NCI-H510A treated with DMSO at 0.1 percent for 48 hours (cell line): ENCODE results near the gene CHD2.
"Not testable (repeated sequence)": the region's sequence is repeated elsewhere in the genome, so short reads cannot be mapped to it uniquely, and the experiment has no call there.

Experiments
- DNase-seq: peaks from one replicate; lab custom pipeline; 2025; lab: John Stamatoyannopoulos, UW

CHD2 gene

GRCh38 chr15:92906563-92907081, 6.5 kb downstream of the CHD2 start:
- no peak for DNase-seq

- DNase-seq: no peak
Measured at GRCh38 chr15:92907229-92907628, 7.1 kb downstream of the CHD2 start.

- DNase-seq: no peak
Measured at GRCh38 chr15:92907896-92908712, 8.0 kb downstream of the CHD2 start.

GRCh38 chr15:92908713-92909057, 8.6 kb downstream of the CHD2 start:
- no peak for DNase-seq

DNA sequence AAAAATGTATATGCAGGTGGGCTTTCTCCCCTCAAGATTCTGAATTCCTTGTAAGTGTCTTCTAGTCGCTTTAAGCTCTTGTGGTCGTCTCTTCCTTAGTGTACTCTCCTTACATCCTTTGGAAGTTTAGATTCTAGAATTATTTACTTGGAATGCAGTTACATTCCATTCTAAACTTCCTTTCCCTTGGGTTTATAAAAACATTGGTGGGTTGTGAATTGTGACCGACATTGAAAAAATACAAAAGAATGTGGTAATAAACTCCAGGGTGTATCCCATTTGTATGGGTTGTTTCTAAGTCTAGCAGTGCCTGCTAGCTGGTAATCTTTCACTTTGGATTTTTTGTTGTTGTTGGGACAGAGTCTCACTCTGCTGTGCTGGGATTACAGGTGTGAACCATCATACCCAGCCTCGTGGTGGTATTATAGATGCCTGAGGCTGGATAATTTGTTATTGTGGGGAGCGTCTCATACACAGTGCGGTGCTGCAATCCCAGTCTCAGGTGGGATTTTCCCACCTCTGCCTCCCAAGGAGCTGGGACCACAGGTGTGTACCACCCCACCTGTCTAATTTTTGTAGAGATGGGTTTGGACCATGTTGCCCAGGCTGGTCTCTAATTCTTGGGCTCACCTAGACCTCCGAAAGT, 9.1 kb downstream of the CHD2 start:
- DNase-seq: no peak

- DNase-seq: no peak
Measured at GRCh38 chr15:92910451-92910850, 10.3 kb downstream of the CHD2 start.

DNA sequence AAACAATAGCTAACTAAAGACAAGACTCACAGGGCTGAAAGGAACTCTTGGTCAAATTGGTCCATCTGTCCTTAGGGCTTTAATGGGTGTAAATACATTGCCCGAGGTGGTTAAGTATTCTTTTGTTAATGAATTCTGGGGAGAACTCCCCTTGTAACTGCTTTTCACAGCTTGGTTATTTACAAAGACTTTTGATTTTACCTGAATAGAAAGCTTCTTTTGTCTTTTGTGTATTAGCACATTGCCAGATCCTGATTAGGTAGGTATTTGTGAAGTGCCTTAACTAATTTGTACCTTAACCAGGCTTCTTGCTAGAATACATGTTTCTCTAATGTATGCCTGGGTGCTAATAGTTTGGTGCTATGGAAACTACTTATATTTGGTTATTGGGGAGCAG, 14.0 kb downstream of the CHD2 start:
- DNase-seq: no peak

GRCh38 chr15:92914768-92915221, 14.7 kb downstream of the CHD2 start:
- no peak for DNase-seq

DNA sequence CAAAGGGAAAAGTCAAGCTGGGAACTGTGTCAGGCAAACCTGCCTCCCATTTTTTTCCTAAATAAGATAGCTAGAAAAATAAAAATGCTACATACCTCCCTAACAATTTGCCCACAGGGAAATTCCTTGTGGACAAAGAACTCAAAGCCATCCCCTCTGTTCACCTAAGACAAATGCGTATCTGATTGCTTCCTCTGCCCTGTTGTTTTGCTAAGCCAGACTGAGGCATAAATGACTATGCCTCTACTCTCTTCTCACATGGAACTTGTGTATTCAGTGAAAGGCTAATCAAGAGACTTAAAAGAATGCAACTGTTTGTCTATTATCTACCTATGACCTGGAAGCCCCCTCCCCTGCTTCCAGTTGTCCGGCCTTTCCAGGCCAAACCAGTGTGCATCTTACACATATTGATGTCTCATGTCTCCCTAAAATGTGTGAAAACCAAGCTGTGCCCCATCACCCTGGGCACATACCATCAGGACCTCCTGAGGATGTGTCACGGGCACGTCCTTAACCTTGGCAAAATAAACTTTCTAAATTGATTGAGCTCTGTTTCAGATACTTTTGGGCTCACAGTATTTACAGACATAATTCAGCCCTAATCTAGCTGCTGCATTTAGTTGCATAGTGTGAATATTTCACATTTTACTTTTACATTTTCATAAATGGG, 15.8 kb downstream of the CHD2 start:
- DNase-seq: no peak

- peak; percentile 94 for DNase-seq
Measured at GRCh38 chr15:92917598-92918407, 17.7 kb downstream of the CHD2 start.

DNA sequence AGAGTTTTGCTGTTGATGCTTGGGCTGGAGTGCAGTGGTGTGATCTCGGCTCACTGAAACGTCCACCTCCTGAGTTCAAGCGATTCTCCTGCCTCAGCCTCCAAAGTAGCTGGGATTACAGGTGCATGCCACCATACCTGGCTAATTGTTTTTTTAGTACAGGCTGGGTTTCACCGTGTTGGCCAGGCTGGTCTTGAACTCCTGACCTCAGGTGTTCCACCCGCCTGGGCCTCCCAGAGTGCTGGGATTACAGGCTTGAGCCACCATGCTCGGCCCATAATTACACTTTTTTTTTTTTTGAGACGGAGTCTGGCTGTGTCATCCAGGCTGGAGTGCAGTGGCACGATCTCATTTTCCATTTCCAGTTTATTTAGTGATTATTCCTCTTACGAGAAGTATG, 18.8 kb downstream of the CHD2 start:
- DNase-seq: not testable (repeated sequence)

DNA sequence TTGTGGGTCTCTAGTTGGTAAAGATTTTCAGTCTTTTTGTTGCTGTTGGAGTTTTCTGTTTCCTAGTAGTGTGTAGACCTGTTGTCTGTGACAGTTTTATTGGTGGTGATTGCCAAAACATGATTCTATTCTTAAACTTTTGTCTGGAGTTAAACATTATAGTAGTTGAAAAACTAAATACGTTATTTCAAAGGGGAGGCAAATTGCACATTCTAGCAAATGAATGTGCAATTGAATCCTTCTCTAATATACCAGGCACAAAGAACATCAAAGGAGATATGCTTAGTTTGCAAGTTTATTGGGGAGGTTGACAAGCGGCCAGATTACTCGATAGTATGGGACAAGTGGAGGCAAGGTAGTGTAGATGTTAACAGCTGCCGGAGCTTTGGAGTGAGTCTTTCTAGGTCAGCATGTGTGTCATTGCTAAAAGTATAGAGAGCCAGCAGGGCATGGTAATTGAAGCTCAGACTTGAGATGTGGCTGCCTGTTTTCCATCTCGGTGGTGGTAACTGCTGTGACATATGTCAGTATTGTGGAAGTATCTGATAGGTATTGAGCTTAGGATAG, 20.6 kb downstream of the CHD2 start:
- DNase-seq: no peak

GRCh38 chr15:92921215-92922131, 21.3 kb downstream of the CHD2 start:
- peak; percentile 15 for DNase-seq

DNA sequence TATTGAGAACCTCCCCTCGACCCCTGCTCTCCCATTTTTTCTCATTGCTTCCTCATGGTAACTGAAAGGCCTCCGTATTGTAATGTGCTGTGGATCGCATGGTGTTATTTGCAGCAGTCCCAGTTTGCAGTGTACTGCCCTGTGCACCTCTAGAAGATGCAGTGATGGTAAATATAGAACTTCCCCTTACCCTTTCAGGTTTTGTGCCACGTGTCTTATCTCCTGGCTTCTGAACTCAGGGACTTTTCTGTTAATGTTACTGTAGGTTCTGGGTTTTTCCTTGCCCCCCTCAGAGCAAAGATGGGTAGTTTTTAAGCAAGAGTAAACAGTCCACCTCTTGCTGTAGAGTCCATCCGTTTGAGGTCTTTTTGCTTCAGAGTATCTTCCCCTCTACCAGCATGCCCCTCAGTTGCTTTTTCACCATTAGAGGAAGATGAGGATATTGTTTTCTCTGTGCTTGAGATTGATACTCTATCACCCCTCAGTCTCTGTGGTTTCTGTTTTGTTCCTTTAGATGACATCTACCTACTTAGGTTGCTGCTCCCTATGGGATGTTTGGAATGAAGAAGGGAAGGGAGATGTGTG, 22.4 kb downstream of the CHD2 start:
- peak; percentile 31 for DNase-seq

DNA sequence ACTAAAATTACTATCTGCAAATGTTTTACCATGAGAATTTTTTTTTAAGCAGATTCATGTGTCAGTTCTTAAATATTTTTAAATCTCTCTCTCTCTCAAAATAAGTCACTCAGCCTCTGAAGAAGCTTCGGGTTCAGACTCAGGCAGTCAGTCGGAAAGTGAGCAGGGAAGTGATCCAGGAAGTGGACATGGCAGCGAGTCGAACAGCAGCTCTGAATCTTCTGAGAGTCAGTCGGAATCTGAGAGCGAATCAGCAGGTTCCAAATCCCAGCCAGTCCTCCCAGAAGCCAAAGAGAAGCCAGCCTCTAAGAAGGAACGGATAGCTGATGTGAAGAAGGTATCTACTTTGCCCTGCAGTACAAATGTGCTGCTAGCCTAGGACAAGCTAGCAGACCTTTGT, 24.1 kb downstream of the CHD2 start:
- no peak for DNase-seq

- DNase-seq: no peak
Measured at GRCh38 chr15:92925454-92925853, 25.3 kb downstream of the CHD2 start.

DNA sequence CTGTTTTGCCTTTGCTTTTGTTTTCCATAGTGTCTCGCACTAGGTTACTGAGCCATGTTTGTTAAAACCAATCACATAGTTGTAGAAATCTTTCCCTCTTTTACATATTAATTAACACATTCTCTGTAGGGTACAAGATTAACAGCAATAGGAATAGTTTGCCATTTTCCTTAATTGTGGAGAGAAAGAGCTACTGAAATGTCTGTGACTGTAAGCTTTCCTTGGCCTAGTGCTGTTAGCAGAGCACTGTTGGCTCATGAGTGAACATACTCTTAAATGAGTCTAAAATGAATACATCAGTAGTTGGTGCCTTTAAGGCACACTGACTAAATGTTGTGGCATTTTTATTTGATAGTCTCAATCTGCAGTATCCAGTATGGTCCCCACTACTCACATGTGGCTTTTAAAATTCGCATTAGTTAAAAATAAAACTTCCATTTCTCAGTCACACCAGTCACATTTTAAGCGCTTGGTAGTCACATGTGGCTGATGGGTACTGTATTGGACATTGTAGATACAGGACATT, 28.2 kb downstream of the CHD2 start:
- DNase-seq: no peak

- no peak for DNase-seq
Measured at GRCh38 chr15:92929002-92929401, 28.9 kb downstream of the CHD2 start.

- DNase-seq: no peak
Measured at GRCh38 chr15:92930054-92930621, 30.0 kb downstream of the CHD2 start.

DNA sequence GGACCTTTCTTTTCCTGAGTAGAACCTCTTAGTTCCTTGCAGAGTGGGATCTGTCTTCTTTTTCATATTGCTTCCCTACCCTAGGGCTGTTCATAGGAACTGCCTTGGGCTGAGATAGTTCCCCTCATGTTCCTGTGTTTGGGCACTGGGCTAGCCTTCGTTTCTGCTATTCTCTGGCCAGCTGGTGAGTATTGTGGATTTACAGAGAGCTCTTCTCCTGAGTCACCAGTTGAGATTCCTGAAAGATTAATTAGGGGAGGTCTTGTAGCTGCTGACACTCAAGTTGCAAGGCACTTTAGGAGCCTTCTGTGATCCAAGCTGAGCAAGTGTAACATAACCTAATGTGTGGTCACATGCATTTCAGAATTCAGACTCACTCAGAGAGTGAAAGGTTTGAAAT, 30.7 kb downstream of the CHD2 start:
- DNase-seq: no peak
